ENCODE measurements around the gene HUNK.

- no peak for TF ChIP-seq GATA3 (IDR thresholded peaks at IDR 0.05; ENCODE audit: low read depth, low read length)
- no peak for TF ChIP-seq GATA2 (IDR thresholded peaks at IDR 0.05; ENCODE audit: low read depth, low read length)
Observed at GRCh38 chr21:31838586-31839355, 34.0 kb upstream of the HUNK start.

All from SH-SY5Y (cell line).